Suprapubic skin (tissue), 4 donors: ENCODE measurements around the gene GRP.

ENCODE experiments used
- EP300 ChIP-seq: sonication (generic); formaldehyde crosslinking; IDR thresholded peaks from one replicate; pipeline ENCODE4 v1.6.1; 2017; ENCODE audit warnings: antibody characterized with exemption
- POLR2A ChIP-seq, 2 donors: fragments of 450-650 bp; IDR thresholded peaks; one replicate each; pipeline ENCODE4 v1.6.1; 2017; ENCODE audit warnings: antibody characterized with exemption in 2 of 2, mild to moderate bottlenecking in 2 of 2, moderate library complexity in 2 of 2
- POLR2AphosphoS5 ChIP-seq, 3 donors: sonication (generic); formaldehyde crosslinking; IDR thresholded peaks; one replicate each; pipeline ENCODE4 v1.6.1; 2017; ENCODE audit warnings: antibody characterized with exemption in 3 of 3
- TF ChIP-seq, protein P1 (sequence below), 2 donors: fragments of 200-600 bp in 1 of 2; fragments of 450-650 bp in 1 of 2; sonication (generic) in 1 of 2; IDR thresholded peaks; one replicate each; pipeline ENCODE4 v1.5.1; 2016 to 2019; ENCODE audit warnings: antibody characterized with exemption in 2 of 2, mild to moderate bottlenecking in 1 of 2, moderate library complexity in 1 of 2

DNA sequence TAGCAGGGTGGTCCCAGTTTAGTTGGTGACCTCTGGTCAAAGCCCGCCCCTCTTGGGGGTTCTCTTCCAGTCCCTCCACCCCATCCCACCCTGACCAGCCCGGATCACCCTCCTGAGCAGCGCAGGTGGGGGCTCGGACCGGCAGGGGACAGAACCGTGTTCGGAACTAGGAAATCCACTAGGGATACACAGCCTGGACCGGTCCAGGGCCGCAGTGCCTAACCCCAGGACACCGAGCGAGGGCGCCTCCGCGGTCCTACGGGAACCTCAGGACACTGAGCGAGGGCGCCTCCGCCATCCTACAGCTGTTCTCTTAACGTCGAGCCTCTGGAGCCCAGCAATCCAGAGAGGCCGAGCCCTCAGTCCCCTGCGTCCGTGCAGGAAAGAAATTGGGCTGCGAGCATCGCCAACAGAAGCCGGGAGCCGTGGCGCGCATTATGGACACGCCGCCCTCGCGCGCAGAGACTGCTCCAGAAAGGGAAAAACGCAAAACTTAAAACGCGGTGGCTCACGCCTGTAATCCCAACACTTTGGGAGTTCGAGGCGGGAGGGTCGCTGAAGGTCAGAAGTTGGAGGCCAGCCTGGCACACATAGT lies 44.8 kb downstream of the GRP start:
- TF ChIP-seq, protein P1, sequence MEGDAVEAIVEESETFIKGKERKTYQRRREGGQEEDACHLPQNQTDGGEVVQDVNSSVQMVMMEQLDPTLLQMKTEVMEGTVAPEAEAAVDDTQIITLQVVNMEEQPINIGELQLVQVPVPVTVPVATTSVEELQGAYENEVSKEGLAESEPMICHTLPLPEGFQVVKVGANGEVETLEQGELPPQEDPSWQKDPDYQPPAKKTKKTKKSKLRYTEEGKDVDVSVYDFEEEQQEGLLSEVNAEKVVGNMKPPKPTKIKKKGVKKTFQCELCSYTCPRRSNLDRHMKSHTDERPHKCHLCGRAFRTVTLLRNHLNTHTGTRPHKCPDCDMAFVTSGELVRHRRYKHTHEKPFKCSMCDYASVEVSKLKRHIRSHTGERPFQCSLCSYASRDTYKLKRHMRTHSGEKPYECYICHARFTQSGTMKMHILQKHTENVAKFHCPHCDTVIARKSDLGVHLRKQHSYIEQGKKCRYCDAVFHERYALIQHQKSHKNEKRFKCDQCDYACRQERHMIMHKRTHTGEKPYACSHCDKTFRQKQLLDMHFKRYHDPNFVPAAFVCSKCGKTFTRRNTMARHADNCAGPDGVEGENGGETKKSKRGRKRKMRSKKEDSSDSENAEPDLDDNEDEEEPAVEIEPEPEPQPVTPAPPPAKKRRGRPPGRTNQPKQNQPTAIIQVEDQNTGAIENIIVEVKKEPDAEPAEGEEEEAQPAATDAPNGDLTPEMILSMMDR (IDR thresholded peaks at IDR 0.05) = no peak
- TF ChIP-seq POLR2A (IDR thresholded peaks at IDR 0.05) = no peak
- TF ChIP-seq EP300 = no peak
- no peak for TF ChIP-seq POLR2AphosphoS5 (IDR thresholded peaks at IDR 0.05)
